Stimulated activated memory B cell treated with anti-CD40 and anti-IgM and Interleukin-4, amounts not matched to agents 10 μg/mL and 1 μg/mL and 100 μg/mL, for 72 hours (primary cell): Measurements from ENCODE around the gene FNBP1L.
A peak's percentile ranks its signal among the peaks of the same experiment; 100 is the strongest.

Source experiments
- ATAC-seq: fragments of 150-1000 bp; cut with Tn5 transposase; 2 replicates; pipeline ENCODE4 v1.10.0; 2021
- H3K27ac Mint-ChIP-seq: one replicate; pipeline ENCODE4 v1.8.0; 2022; ENCODE audit warnings: mild to moderate bottlenecking, mixed read lengths
- H3K27me3 Mint-ChIP-seq: one replicate; pipeline ENCODE4 v1.8.0; 2022; ENCODE audit warnings: mixed read lengths
- H3K36me3 Mint-ChIP-seq: one replicate; pipeline ENCODE4 v1.8.0; 2022; ENCODE audit warnings: mixed read lengths
- H3K4me1 Mint-ChIP-seq: one replicate; pipeline ENCODE4 v1.8.0; 2022; ENCODE audit warnings: mixed read lengths
- H3K4me3 Mint-ChIP-seq: one replicate; pipeline ENCODE4 v1.8.0; 2022; ENCODE audit warnings: mild to moderate bottlenecking, moderate library complexity, mixed read lengths
- H3K9me3 Mint-ChIP-seq: one replicate; pipeline ENCODE4 v1.8.0; 2022; ENCODE audit warnings: mixed read lengths

The FNBP1L gene

GRCh38 chr1:93522721-93523120 lies 74.8 kb downstream of the FNBP1L start:
- Mint-ChIP-seq H3K4me3 (no peak overlapping the region), H3K9me3 (no peaks in the 10 kb centered on the region), H3K36me3 (peaks cover 7% of the 10 kb centered on the region), H3K27ac (no peak overlapping the region), H3K27me3 (no peaks in the 10 kb centered on the region), H3K4me1 (peaks cover 5% of the 10 kb centered on the region)
- ATAC-seq = no peak

DNA sequence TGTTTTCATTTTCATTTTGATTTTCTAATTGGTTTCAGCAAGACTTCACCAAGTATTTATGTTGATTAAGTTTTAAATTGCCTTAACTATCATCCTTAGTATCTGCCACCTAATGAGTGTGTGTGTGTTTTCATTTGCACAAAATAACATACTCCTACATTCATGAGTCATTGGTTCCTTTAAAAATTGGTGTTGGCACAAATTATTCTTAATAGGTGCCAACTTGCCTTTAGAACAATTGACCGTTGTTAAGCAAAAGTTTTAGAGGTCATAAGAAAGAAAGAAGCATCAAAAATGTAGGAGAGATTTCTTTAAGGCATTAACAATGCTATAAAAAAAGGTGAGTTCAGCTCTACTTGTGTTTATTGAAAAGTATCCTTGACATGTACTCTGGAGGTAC lies 77.5 kb downstream of the FNBP1L start:
- Mint-ChIP-seq H3K9me3 (no peaks in the 10 kb centered on the region), H3K27ac (no peak overlapping the region), H3K4me3 (no peak overlapping the region), H3K27me3 (no peaks in the 10 kb centered on the region), H3K4me1 (peaks cover 12% of the 10 kb centered on the region), H3K36me3 (peaks cover 12% of the 10 kb centered on the region)
- no peak for ATAC-seq

DNA sequence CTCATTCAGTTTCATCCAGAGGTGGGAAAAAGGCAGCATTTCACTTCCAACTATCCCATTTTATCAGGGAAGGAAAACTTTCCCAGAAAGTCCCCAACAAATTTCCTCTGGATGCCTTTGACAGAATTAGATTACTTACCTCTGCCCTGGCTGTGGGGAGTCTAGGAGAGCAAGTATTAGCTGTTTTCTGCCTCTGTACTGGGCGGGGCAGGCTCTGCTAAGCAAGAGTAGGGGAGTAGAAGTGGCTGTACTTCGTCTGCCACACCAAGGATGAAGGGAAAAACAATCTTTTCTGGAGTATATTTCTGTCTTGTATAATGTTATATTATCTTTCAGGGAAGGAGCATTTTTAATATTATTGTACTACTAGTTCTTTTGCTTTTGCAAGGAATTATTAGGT lies 78.5 kb downstream of the FNBP1L start:
- H3K4me1 Mint-ChIP-seq = peaks cover 12% of the 10 kb centered on the region
- peaks cover 18% of the 10 kb centered on the region for H3K36me3 Mint-ChIP-seq
- no peak overlapping the region for H3K4me3 Mint-ChIP-seq
- no peak overlapping the region for H3K27ac Mint-ChIP-seq
- no peak for ATAC-seq
- H3K9me3 Mint-ChIP-seq = no peaks in the 10 kb centered on the region
- no peaks in the 10 kb centered on the region for H3K27me3 Mint-ChIP-seq

GRCh38 chr1:93528412-93528811 lies 80.5 kb downstream of the FNBP1L start:
- H3K4me3 Mint-ChIP-seq = no peak overlapping the region
- no peaks in the 10 kb centered on the region for H3K27me3 Mint-ChIP-seq
- peaks cover 12% of the 10 kb centered on the region for H3K4me1 Mint-ChIP-seq
- no peaks in the 10 kb centered on the region for H3K9me3 Mint-ChIP-seq
- no peak overlapping the region for H3K27ac Mint-ChIP-seq
- peaks cover 13% of the 10 kb centered on the region for H3K36me3 Mint-ChIP-seq
- no peak for ATAC-seq

DNA sequence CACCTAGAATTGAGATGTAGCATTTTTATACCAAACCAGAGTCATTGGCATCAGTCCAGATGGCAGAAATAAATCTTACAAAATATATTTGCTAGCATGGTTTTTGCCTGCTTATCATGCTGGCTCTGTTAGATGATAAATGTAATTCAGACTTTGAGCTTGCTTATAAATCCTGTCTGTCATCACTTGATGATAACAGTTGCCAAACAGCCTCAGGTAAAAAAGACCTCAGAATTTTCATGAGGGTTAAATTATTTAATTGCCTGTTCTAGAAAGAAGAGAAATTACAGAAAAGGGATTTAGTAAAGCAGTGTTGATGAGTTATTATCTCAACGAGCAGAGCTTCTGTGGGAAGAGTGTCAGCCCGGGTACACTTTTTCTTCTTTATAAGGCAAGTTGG lies 83.3 kb downstream of the FNBP1L start:
- Mint-ChIP-seq H3K9me3 (no peaks in the 10 kb centered on the region), H3K27ac (no peak overlapping the region), H3K4me1 (peaks cover 12% of the 10 kb centered on the region), H3K4me3 (no peak overlapping the region), H3K36me3 (peaks cover 13% of the 10 kb centered on the region), H3K27me3 (no peaks in the 10 kb centered on the region)
- ATAC-seq = no peak

- no peaks in the 10 kb centered on the region for H3K9me3 Mint-ChIP-seq
- no peak overlapping the region for H3K27ac Mint-ChIP-seq
- peaks cover 6% of the 10 kb centered on the region for H3K4me1 Mint-ChIP-seq
- H3K4me3 Mint-ChIP-seq = no peak overlapping the region
- no peaks in the 10 kb centered on the region for H3K27me3 Mint-ChIP-seq
- ATAC-seq = no peak
- H3K36me3 Mint-ChIP-seq = peaks cover 18% of the 10 kb centered on the region
Observed at GRCh38 chr1:93532780-93533378, 85.0 kb downstream of the FNBP1L start.

- Mint-ChIP-seq H3K9me3 (no peaks in the 10 kb centered on the region), H3K36me3 (peaks cover 18% of the 10 kb centered on the region), H3K4me1 (no peaks in the 10 kb centered on the region), H3K4me3 (no peak overlapping the region), H3K27me3 (no peaks in the 10 kb centered on the region), H3K27ac (no peak overlapping the region)
- ATAC-seq = no peak
Observed at GRCh38 chr1:93533677-93534076, 85.8 kb downstream of the FNBP1L start.

DNA sequence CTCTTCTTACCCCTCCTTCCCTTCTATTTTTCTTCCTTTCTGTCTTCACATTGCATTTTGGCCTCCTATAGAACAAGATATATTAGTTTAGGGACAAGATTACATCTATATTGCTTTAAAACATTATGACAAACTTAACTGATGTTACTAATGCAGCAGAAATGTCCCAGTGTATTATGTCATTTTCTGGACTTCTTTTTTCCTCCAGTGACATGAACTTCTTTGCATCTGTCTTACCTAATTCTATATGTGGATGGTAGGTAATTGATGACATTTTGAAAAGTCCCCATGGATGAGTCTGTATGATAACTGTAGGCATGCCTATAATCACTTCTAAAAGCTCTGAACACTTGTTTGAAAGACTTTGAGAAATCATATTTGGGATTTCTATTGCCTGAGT lies 89.5 kb downstream of the FNBP1L start:
- no peak for ATAC-seq
- Mint-ChIP-seq H3K4me3 (no peak overlapping the region), H3K27me3 (no peaks in the 10 kb centered on the region), H3K36me3 (peaks cover 5% of the 10 kb centered on the region), H3K4me1 (no peaks in the 10 kb centered on the region), H3K27ac (peak overlapping the region; percentile 49), H3K9me3 (no peaks in the 10 kb centered on the region)

- no peak overlapping the region for H3K27ac Mint-ChIP-seq
- no peak for ATAC-seq
- no peaks in the 10 kb centered on the region for H3K4me1 Mint-ChIP-seq
- H3K4me3 Mint-ChIP-seq = no peak overlapping the region
- H3K36me3 Mint-ChIP-seq = peaks cover 5% of the 10 kb centered on the region
- no peaks in the 10 kb centered on the region for H3K27me3 Mint-ChIP-seq
- no peaks in the 10 kb centered on the region for H3K9me3 Mint-ChIP-seq
Observed at GRCh38 chr1:93537924-93538323, 90.0 kb downstream of the FNBP1L start.

- Mint-ChIP-seq H3K9me3 (no peaks in the 10 kb centered on the region), H3K4me3 (no peak overlapping the region), H3K4me1 (no peaks in the 10 kb centered on the region), H3K27me3 (no peaks in the 10 kb centered on the region), H3K27ac (no peak overlapping the region), H3K36me3 (peaks cover 9% of the 10 kb centered on the region)
- no peak for ATAC-seq
Observed at GRCh38 chr1:93541045-93541444, 93.1 kb downstream of the FNBP1L start.

DNA sequence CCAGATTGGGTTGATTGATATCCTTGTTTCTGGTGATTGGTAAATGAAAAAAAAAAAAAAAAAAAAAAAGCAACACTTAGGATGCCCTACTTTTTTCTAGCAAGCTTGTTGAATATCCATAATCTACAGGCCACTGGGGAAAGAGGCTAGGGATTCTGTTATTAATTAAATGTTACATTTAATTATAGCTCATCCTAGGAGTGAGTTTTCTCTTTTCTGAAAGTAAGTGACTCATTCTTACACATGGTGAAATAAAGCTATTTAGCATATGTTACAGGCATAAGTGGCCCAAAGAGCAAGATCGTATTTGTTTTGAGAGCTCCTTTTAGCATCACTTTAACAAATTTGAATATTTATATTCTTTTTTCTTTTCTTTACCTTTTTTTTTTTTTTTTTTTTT lies 94.5 kb downstream of the FNBP1L start:
- ATAC-seq = no peak
- H3K36me3 Mint-ChIP-seq = peaks cover 11% of the 10 kb centered on the region
- no peak overlapping the region for H3K27ac Mint-ChIP-seq
- H3K9me3 Mint-ChIP-seq = no peaks in the 10 kb centered on the region
- no peaks in the 10 kb centered on the region for H3K4me1 Mint-ChIP-seq
- no peaks in the 10 kb centered on the region for H3K27me3 Mint-ChIP-seq
- H3K4me3 Mint-ChIP-seq = no peak overlapping the region

DNA sequence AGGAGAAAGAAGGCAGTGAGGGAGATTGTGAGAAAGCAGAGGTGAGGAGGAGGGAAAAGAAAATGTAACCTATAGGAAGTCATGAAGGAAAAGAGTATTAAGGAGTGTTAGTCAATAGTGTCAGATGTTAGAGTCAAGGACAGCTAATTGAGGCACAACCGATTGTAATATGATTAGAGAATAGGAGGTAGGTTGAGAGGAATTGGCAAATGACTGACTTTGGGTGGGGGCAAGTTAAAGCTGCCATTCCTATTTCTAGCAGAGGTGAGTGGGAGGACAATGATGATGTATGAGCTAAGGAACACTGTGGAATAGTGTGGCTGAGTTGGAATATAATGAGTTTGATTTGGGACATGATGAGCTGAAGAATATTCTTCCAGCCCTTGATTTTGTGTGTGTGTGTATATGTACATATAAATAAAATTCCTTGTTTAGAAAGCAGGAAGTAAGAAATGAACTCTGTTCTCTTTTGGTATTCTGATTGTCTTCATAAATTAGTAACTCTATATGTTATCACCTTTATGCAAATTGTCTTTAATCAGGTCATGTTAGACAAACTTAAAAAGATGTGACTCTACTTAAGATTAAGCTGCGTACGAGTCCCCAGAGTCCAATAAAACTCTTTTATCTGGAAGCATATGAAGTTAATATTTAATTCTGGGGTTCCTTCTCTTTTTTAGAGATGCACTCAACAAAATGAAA lies 98.4 kb downstream of the FNBP1L start:
- no peaks in the 10 kb centered on the region for H3K27me3 Mint-ChIP-seq
- H3K36me3 Mint-ChIP-seq = peaks cover 23% of the 10 kb centered on the region
- H3K27ac Mint-ChIP-seq = no peak overlapping the region
- H3K9me3 Mint-ChIP-seq = no peaks in the 10 kb centered on the region
- H3K4me1 Mint-ChIP-seq = no peaks in the 10 kb centered on the region
- ATAC-seq = no peak
- H3K4me3 Mint-ChIP-seq = no peak overlapping the region

- Mint-ChIP-seq H3K36me3 (peaks cover 30% of the 10 kb centered on the region), H3K4me1 (no peaks in the 10 kb centered on the region), H3K27me3 (no peaks in the 10 kb centered on the region), H3K9me3 (no peaks in the 10 kb centered on the region), H3K27ac (no peak overlapping the region), H3K4me3 (no peak overlapping the region)
- no peak for ATAC-seq
Observed at GRCh38 chr1:93549131-93549530, 101.2 kb downstream of the FNBP1L start.

DNA sequence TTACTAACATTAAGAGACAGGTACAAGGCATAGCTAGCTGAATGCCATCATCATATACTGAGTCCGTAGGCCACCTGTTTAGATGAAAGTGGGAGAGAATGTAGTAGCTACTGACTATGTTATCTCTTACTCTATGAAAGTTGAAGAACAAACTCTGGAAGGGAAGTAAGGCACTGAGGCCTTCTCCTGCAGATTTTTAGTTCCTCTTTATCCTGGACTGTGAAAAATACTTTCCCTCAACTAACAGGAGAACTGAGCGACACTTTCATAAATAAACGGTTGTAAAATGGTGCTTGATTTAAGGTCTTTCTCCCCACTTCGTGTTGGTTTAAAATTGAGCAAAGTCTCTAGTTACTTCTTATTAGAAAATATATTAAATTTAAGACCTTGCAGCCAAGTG lies 101.9 kb downstream of the FNBP1L start:
- H3K36me3 Mint-ChIP-seq = peaks cover 30% of the 10 kb centered on the region
- H3K27ac Mint-ChIP-seq = no peak overlapping the region
- ATAC-seq = no peak
- no peak overlapping the region for H3K4me3 Mint-ChIP-seq
- H3K4me1 Mint-ChIP-seq = peaks cover under 1% of the 10 kb centered on the region
- no peaks in the 10 kb centered on the region for H3K27me3 Mint-ChIP-seq
- no peaks in the 10 kb centered on the region for H3K9me3 Mint-ChIP-seq

- H3K36me3 Mint-ChIP-seq = peaks cover 26% of the 10 kb centered on the region
- no peak overlapping the region for H3K4me3 Mint-ChIP-seq
- H3K9me3 Mint-ChIP-seq = no peaks in the 10 kb centered on the region
- peaks cover 8% of the 10 kb centered on the region for H3K4me1 Mint-ChIP-seq
- H3K27ac Mint-ChIP-seq = no peak overlapping the region
- no peaks in the 10 kb centered on the region for H3K27me3 Mint-ChIP-seq
- ATAC-seq = no peak
Observed at GRCh38 chr1:93552741-93553455, 105.0 kb downstream of the FNBP1L start.
